SK-N-MC (cell line): ENCODE results near the gene NLRC3.

ENCODE experiments used
- EZH2 ChIP-seq: fragments of 200-600 bp; sonication (generic); IDR thresholded peaks from one replicate; pipeline ENCODE4 v1.6.1; 2017; ENCODE audit warnings: antibody characterized with exemption
- POLR2AphosphoS5 ChIP-seq: IDR thresholded peaks from 2 replicates; pipeline ENCODE4 v1.6.1; 2012; ENCODE audit warnings: mild to moderate bottlenecking, low read depth, low read length, borderline replicate concordance

GRCh38 chr16:3610698-3611145 lies 33.5 kb upstream of the NLRC3 start:
- TF ChIP-seq EZH2 (no peak), POLR2AphosphoS5 (no peak)
